Vagina (tissue), 2 donors: ENCODE data around the gene GLB1L3. TPM values are rescaled to one million over a fixed set of nuclear protein-coding genes. Genes with fewer than 3 reads are reported as not detected.

Experiments used
- DNase-seq, 2 donors: peaks; one replicate each; pipeline ENCODE4 v3.0.0-alpha.2; 2017; ENCODE audit errors: extremely low spot score in 2 of 2
- H3K27ac ChIP-seq: fragments of 200-600 bp; sonication (generic); one replicate; pipeline ENCODE4 v1.5.1; 2019
- H3K27me3 ChIP-seq: fragments of 200-600 bp; sonication (generic); one replicate; pipeline ENCODE4 v1.5.1; 2019
- H3K36me3 ChIP-seq, 2 donors: fragments of 200-600 bp; sonication (generic); one replicate each; pipeline ENCODE4 v1.5.1; 2017 to 2019
- H3K4me1 ChIP-seq: fragments of 200-600 bp; sonication (generic); one replicate; pipeline ENCODE4 v1.5.1; 2019
- H3K4me3 ChIP-seq, 2 donors: fragments of 200-600 bp; sonication (generic); 1 replicate in 1 of 2; 2 replicates in 1 of 2; pipeline ENCODE4 v1.5.1; 2016 to 2019
- H3K9me3 ChIP-seq: fragments of 200-600 bp; sonication (generic); one replicate; pipeline ENCODE4 v1.5.1; 2019
- CTCF ChIP-seq, 3 experiments: fragments of 450-650 bp in 2 of 3; fragments of 200-600 bp in 1 of 3; sonication (generic) in 1 of 3; IDR thresholded peaks; one replicate each; pipeline ENCODE4 v1.5.1; 2017 to 2019; ENCODE audit warnings: antibody characterized with exemption in 3 of 3, mild to moderate bottlenecking in 2 of 3, moderate library complexity in 2 of 3
- POLR2A ChIP-seq, 2 donors: fragments of 450-650 bp; IDR thresholded peaks; one replicate each; pipeline ENCODE4 v1.6.1; 2017; ENCODE audit warnings: antibody characterized with exemption in 2 of 2, mild to moderate bottlenecking in 2 of 2, moderate library complexity in 2 of 2
- POLR2AphosphoS5 ChIP-seq, 2 donors: sonication (generic); formaldehyde crosslinking; IDR thresholded peaks; one replicate each; pipeline ENCODE4 v1.9.0; 2017; ENCODE audit warnings: antibody characterized with exemption in 2 of 2, mild to moderate bottlenecking in 2 of 2, low read depth in 1 of 2; ENCODE audit not compliant: insufficient read depth in 1 of 2
- intact Hi-C: fragments of 100-400 bp; cut with DNase I; formaldehyde crosslinking; loops from one replicate; pipeline ENCODE4 v1.15.1; 2023
- total RNA-seq: library from RNA; depleted of rRNA; stranded (reverse); fragments of >200 nt; gene quantifications from one replicate; pipeline ENCODE4 v1.2.3, GENCODE V29; 2016

Gene GLB1L3
- total RNA-seq, 1 donor from 2014 or later = 2.2 TPM

- TF ChIP-seq CTCF (IDR thresholded peaks at IDR 0.05) (no peak), POLR2AphosphoS5 (IDR thresholded peaks at IDR 0.05; ENCODE audit: insufficient read depth in 1 of 2, low read depth in 1 of 2) (no peak), POLR2A (IDR thresholded peaks at IDR 0.05) (no peak)
- no peaks in the 10 kb centered on the region for H3K27me3 ChIP-seq
- no peak overlapping the region for H3K4me3 ChIP-seq
- DNase-seq = no peak
- no peaks in the 10 kb centered on the region for H3K4me1 ChIP-seq
- intact Hi-C loops = no loop called here
- H3K27ac ChIP-seq = no peak overlapping the region
- peaks cover 0 to 74% of the 10 kb centered on the region in 2 donors for H3K36me3 ChIP-seq
- H3K9me3 ChIP-seq = no peaks in the 10 kb centered on the region
Observed at GRCh38 chr11:134243913-134244312, 32.3 kb upstream of the GLB1L3 start.

- no peak overlapping the region for H3K4me3 ChIP-seq
- no peak for DNase-seq
- no peak overlapping the region for H3K27ac ChIP-seq
- H3K4me1 ChIP-seq = no peaks in the 10 kb centered on the region
- TF ChIP-seq POLR2A (IDR thresholded peaks at IDR 0.05) (no peak), CTCF (IDR thresholded peaks at IDR 0.05) (no peak), POLR2AphosphoS5 (IDR thresholded peaks at IDR 0.05; ENCODE audit: insufficient read depth in 1 of 2, low read depth in 1 of 2) (no peak)
- H3K9me3 ChIP-seq = no peaks in the 10 kb centered on the region
- no peaks in the 10 kb centered on the region for H3K27me3 ChIP-seq
- intact Hi-C loops = no loop called here
- H3K36me3 ChIP-seq = peaks cover 0 to 74% of the 10 kb centered on the region in 2 donors
Observed at GRCh38 chr11:134244593-134244992, 31.6 kb upstream of the GLB1L3 start.

- H3K4me3 ChIP-seq = no peak overlapping the region
- H3K9me3 ChIP-seq = no peaks in the 10 kb centered on the region
- no peaks in the 10 kb centered on the region for H3K4me1 ChIP-seq
- intact Hi-C loops = no loop called here
- TF ChIP-seq POLR2AphosphoS5 (IDR thresholded peaks at IDR 0.05; ENCODE audit: insufficient read depth in 1 of 2, low read depth in 1 of 2) = no peak
- TF ChIP-seq POLR2A (IDR thresholded peaks at IDR 0.05) = no peak
- TF ChIP-seq CTCF (IDR thresholded peaks at IDR 0.05) = no peak
- no peaks in the 10 kb centered on the region for H3K27me3 ChIP-seq
- peaks cover 0 to 71% of the 10 kb centered on the region in 2 donors for H3K36me3 ChIP-seq
- DNase-seq = no peak
- H3K27ac ChIP-seq = no peak overlapping the region
Observed at GRCh38 chr11:134245434-134245833, 30.7 kb upstream of the GLB1L3 start.

GRCh38 chr11:134246100-134246499 lies 30.1 kb upstream of the GLB1L3 start:
- DNase-seq = no peak
- H3K4me1 ChIP-seq = no peaks in the 10 kb centered on the region
- peaks cover 0 to 71% of the 10 kb centered on the region in 2 donors for H3K36me3 ChIP-seq
- intact Hi-C loops = no loop called here
- TF ChIP-seq POLR2A (IDR thresholded peaks at IDR 0.05) (no peak), CTCF (IDR thresholded peaks at IDR 0.05) (no peak), POLR2AphosphoS5 (IDR thresholded peaks at IDR 0.05; ENCODE audit: insufficient read depth in 1 of 2, low read depth in 1 of 2) (no peak)
- no peak overlapping the region for H3K4me3 ChIP-seq
- H3K27ac ChIP-seq = no peak overlapping the region
- H3K27me3 ChIP-seq = no peaks in the 10 kb centered on the region
- H3K9me3 ChIP-seq = no peaks in the 10 kb centered on the region

- no peak for TF ChIP-seq CTCF (IDR thresholded peaks at IDR 0.05)
- TF ChIP-seq POLR2AphosphoS5 (IDR thresholded peaks at IDR 0.05; ENCODE audit: insufficient read depth in 1 of 2, low read depth in 1 of 2) = no peak
- no peak for TF ChIP-seq POLR2A (IDR thresholded peaks at IDR 0.05)
- intact Hi-C loops = no loop called here
- no peak overlapping the region for H3K27ac ChIP-seq
- no peaks in the 10 kb centered on the region for H3K9me3 ChIP-seq
- DNase-seq = no peak
- no peaks in the 10 kb centered on the region for H3K27me3 ChIP-seq
- peaks cover 0 to 71% of the 10 kb centered on the region in 2 donors for H3K36me3 ChIP-seq
- H3K4me1 ChIP-seq = peaks cover 3% of the 10 kb centered on the region
- H3K4me3 ChIP-seq = no peak overlapping the region
Observed at GRCh38 chr11:134246678-134247077, 29.5 kb upstream of the GLB1L3 start.
